ENCODE data around the gene ROBO1.

The ROBO1 gene

DNA sequence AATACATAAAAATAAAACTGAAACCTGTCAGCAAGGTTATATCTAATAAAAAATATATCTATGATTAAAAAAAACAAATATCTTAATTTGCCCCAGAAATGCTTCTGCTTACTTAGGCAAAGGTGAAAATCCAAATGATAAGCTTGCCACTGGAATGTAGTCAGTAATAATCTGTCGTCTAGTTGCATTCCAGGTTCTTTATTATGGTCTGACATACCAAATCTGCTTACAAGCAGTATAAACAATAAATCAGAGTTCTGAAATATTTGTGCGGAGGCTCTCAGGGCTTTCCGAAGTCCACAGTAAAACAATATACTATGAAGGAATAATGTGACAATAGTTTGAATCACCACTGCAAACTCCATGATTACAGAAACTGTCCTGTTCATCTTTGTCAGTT, 1133.5 kb downstream of the ROBO1 start:
- no peak overlapping the region for H2AFZ ChIP-seq (ENCODE audit: low read length)
- H3K9me2 ChIP-seq (replicated peaks; ENCODE audit: insufficient read depth, low read length): no peaks in the 10 kb centered on the region
- DNase-seq: no peak
- no peaks in the 10 kb centered on the region for H3K36me3 ChIP-seq (replicated peaks; ENCODE audit: insufficient read depth, low read length)
- no peak overlapping the region for H3K9ac ChIP-seq (ENCODE audit: low read length)
- no peaks in the 10 kb centered on the region for H3F3A ChIP-seq (ENCODE audit: insufficient read depth, low read length)
- no peak overlapping the region for H3K27ac ChIP-seq (ENCODE audit: low read length)
- H3K9me3 ChIP-seq (replicated peaks; ENCODE audit: insufficient read depth, low read length): no peaks in the 10 kb centered on the region
- H3K4me3 ChIP-seq (ENCODE audit: low read length): no peak overlapping the region
- no peak overlapping the region for H3K4me2 ChIP-seq (ENCODE audit: low read depth, low read length)
- H4K20me1 ChIP-seq (ENCODE audit: insufficient read depth, low read length): no peaks in the 10 kb centered on the region
- no peak for TF ChIP-seq EZH2 (optimal IDR thresholded peaks at IDR 0.05; ENCODE audit: low read depth, low read length)
- TF ChIP-seq EZH2phosphoT487 (IDR thresholded peaks at IDR 0.05; ENCODE audit: low read length): no peak
- TF ChIP-seq, protein P1, sequence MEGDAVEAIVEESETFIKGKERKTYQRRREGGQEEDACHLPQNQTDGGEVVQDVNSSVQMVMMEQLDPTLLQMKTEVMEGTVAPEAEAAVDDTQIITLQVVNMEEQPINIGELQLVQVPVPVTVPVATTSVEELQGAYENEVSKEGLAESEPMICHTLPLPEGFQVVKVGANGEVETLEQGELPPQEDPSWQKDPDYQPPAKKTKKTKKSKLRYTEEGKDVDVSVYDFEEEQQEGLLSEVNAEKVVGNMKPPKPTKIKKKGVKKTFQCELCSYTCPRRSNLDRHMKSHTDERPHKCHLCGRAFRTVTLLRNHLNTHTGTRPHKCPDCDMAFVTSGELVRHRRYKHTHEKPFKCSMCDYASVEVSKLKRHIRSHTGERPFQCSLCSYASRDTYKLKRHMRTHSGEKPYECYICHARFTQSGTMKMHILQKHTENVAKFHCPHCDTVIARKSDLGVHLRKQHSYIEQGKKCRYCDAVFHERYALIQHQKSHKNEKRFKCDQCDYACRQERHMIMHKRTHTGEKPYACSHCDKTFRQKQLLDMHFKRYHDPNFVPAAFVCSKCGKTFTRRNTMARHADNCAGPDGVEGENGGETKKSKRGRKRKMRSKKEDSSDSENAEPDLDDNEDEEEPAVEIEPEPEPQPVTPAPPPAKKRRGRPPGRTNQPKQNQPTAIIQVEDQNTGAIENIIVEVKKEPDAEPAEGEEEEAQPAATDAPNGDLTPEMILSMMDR (IDR thresholded peaks at IDR 0.05; ENCODE audit: low read length): no peak
- 0 out of 2 replicates have a peak, but pooled peaks cover 3% of the 10 kb centered on the region for H3K4me1 ChIP-seq (ENCODE audit: low read length)
- no peaks in the 10 kb centered on the region for H3K79me2 ChIP-seq (ENCODE audit: low read length)
- no peaks in the 10 kb centered on the region for H3K27me3 ChIP-seq (replicated peaks; ENCODE audit: insufficient read depth, low read length)

DNA sequence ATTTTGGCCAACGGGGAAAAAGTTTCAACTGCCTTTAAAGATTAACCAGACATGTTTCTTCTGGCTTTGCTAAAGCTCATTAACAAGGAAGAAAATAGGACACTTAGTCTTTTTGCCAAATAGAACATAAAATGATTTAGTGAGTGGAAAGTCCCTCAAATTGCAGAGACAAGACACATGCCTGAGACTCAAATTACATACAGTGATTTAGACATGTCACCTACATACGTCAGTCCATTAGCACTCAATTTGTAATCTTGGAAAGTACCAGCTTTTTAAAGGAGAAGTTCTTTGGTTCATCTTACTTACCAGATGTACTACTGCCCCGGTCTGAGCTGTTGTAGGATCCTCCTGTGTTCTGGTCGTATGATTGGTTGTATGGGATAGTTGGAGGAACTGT, 1134.2 kb downstream of the ROBO1 start:
- no peak overlapping the region for H2AFZ ChIP-seq (ENCODE audit: low read length)
- H3K9ac ChIP-seq (ENCODE audit: low read length): no peak overlapping the region
- H3K9me2 ChIP-seq (replicated peaks; ENCODE audit: insufficient read depth, low read length): no peaks in the 10 kb centered on the region
- H3K4me1 ChIP-seq (ENCODE audit: low read length): 0 out of 2 replicates have a peak, but pooled peaks cover 3% of the 10 kb centered on the region
- H3K79me2 ChIP-seq (ENCODE audit: low read length): no peaks in the 10 kb centered on the region
- DNase-seq: no peak
- H3K9me3 ChIP-seq (replicated peaks; ENCODE audit: insufficient read depth, low read length): no peaks in the 10 kb centered on the region
- H3K4me3 ChIP-seq (ENCODE audit: low read length): no peak overlapping the region
- no peak overlapping the region for H3K4me2 ChIP-seq (ENCODE audit: low read depth, low read length)
- TF ChIP-seq EZH2 (optimal IDR thresholded peaks at IDR 0.05; ENCODE audit: low read depth, low read length) (no peak), EZH2phosphoT487 (IDR thresholded peaks at IDR 0.05; ENCODE audit: low read length) (no peak)
- TF ChIP-seq, protein P1 (IDR thresholded peaks at IDR 0.05; ENCODE audit: low read length): no peak
- no peaks in the 10 kb centered on the region for H3K27me3 ChIP-seq (replicated peaks; ENCODE audit: insufficient read depth, low read length)
- H3F3A ChIP-seq (ENCODE audit: insufficient read depth, low read length): no peaks in the 10 kb centered on the region
- no peak overlapping the region for H3K27ac ChIP-seq (ENCODE audit: low read length)
- no peaks in the 10 kb centered on the region for H3K36me3 ChIP-seq (replicated peaks; ENCODE audit: insufficient read depth, low read length)
- H4K20me1 ChIP-seq (ENCODE audit: insufficient read depth, low read length): no peaks in the 10 kb centered on the region

DNA sequence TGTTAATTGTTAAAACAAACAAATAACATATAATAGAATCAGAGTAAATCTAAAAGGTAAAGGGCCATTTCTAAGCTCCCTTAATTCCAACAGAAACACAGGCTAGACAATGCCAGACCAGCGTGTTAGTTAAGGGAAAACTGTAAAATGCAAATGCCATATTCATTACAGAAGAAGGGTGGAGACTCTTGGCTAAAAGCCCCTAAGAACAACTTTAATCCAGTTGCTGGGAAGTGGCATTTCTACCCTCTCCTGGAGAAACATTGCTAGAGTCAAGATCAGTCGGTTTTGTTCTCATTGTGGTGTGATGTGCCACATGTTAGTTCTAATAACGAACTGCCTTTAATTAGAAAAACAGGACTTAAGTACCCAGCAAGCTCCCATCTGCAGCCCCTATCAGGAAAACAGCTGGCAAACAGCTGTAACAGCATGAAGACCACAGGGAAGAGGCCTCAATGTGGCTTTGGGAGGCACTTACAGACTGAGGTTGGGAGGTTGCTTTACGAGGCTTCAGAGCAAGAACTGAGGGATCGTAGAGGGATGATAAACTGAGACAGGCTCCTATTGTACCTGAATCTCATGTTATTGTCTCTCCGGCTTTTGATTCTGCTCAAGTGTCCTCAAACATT, 1134.8 kb downstream of the ROBO1 start:
- no peak overlapping the region for H3K4me3 ChIP-seq (ENCODE audit: low read length)
- TF ChIP-seq EZH2phosphoT487 (IDR thresholded peaks at IDR 0.05; ENCODE audit: low read length) (no peak), EZH2 (optimal IDR thresholded peaks at IDR 0.05; ENCODE audit: low read depth, low read length) (no peak)
- TF ChIP-seq, protein P1 (IDR thresholded peaks at IDR 0.05; ENCODE audit: low read length): no peak
- 0 out of 2 replicates have a peak, but pooled peaks cover 3% of the 10 kb centered on the region for H3K4me1 ChIP-seq (ENCODE audit: low read length)
- no peaks in the 10 kb centered on the region for H3K9me2 ChIP-seq (replicated peaks; ENCODE audit: insufficient read depth, low read length)
- H3K27me3 ChIP-seq (replicated peaks; ENCODE audit: insufficient read depth, low read length): no peaks in the 10 kb centered on the region
- no peaks in the 10 kb centered on the region for H3F3A ChIP-seq (ENCODE audit: insufficient read depth, low read length)
- H4K20me1 ChIP-seq (ENCODE audit: insufficient read depth, low read length): no peaks in the 10 kb centered on the region
- H3K36me3 ChIP-seq (replicated peaks; ENCODE audit: insufficient read depth, low read length): no peaks in the 10 kb centered on the region
- no peaks in the 10 kb centered on the region for H3K79me2 ChIP-seq (ENCODE audit: low read length)
- no peak for DNase-seq
- H3K4me2 ChIP-seq (ENCODE audit: low read depth, low read length): no peak overlapping the region
- H3K9ac ChIP-seq (ENCODE audit: low read length): no peak overlapping the region
- no peak overlapping the region for H2AFZ ChIP-seq (ENCODE audit: low read length)
- no peaks in the 10 kb centered on the region for H3K9me3 ChIP-seq (replicated peaks; ENCODE audit: insufficient read depth, low read length)
- no peak overlapping the region for H3K27ac ChIP-seq (ENCODE audit: low read length)

All from MM.1S (cell line).